ENCODE results near the gene COG4.

Gene COG4

GRCh38 chr16:70430667-70431536, 92.5 kb downstream of the COG4 start:
- DNase-seq = no peak

Data from NCI-H1694 treated with DMSO at 0.1 percent for 48 hours (cell line).